Tibial nerve (tissue), 3 donors: ENCODE measurements around the gene ADGRG6.

Experiments
- POLR2A ChIP-seq, 2 donors: fragments of 450-650 bp; IDR thresholded peaks; one replicate each; pipeline ENCODE4 v1.6.1; 2017; ENCODE audit warnings: antibody characterized with exemption in 2 of 2, mild to moderate bottlenecking in 2 of 2, moderate library complexity in 2 of 2
- TF ChIP-seq, protein P1 (sequence below), 5 experiments: fragments of 200-600 bp in 3 of 5; fragments of 450-650 bp in 2 of 5; sonication (generic) in 3 of 5; IDR thresholded peaks; one replicate each; pipeline ENCODE4 v1.5.1; 2016 to 2019; ENCODE audit warnings: antibody characterized with exemption in 5 of 5, mild to moderate bottlenecking in 3 of 5, moderate library complexity in 2 of 5

DNA sequence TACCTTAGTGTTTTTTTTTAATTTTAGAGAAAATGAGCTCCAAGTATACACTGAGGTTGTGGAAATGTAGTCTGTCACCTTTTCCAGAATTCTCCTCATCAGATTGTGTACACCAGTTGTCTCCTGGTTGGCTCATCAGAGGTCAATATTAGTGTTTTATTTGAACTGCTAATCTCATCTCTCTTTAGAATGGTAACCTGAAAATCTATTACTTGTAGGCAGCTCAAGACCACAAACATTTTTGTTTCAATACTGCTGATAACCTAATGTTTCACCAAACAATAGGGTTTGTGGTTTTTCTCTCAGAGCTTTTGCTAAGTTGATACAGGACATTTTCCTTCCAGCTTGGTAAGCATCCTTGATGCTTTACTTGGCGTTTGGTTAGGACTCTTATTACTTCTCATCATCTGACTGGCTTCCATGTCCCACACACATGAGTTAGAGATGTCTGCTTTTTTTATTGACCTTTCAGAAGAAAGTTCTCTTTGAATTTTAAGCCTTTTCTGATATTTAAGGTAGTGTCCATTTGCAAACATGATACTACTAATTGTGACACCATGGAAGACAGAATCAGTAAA is 15.1 kb downstream of the ADGRG6 start:
- TF ChIP-seq, protein P1, sequence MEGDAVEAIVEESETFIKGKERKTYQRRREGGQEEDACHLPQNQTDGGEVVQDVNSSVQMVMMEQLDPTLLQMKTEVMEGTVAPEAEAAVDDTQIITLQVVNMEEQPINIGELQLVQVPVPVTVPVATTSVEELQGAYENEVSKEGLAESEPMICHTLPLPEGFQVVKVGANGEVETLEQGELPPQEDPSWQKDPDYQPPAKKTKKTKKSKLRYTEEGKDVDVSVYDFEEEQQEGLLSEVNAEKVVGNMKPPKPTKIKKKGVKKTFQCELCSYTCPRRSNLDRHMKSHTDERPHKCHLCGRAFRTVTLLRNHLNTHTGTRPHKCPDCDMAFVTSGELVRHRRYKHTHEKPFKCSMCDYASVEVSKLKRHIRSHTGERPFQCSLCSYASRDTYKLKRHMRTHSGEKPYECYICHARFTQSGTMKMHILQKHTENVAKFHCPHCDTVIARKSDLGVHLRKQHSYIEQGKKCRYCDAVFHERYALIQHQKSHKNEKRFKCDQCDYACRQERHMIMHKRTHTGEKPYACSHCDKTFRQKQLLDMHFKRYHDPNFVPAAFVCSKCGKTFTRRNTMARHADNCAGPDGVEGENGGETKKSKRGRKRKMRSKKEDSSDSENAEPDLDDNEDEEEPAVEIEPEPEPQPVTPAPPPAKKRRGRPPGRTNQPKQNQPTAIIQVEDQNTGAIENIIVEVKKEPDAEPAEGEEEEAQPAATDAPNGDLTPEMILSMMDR (IDR thresholded peaks at IDR 0.05): no peak
- TF ChIP-seq POLR2A (IDR thresholded peaks at IDR 0.05): no peak
